ENCODE results near the gene SAV1.

DNA sequence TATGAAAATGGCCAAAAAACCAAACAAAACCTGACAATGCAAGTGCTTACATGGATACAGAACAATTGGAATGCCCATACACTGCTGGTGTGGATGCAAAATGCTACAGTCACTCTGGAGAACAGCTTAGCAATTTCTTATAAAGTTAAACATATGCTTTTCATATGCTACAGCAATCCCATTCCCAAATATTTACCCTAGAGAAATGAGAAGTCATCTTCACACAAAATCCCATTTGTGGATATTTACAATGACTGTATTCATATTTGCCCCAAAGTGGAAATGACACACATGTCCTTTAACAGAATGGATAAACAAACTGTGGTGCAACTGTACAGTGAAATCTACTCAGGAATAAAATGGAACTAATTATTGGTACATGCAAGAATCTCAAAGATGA lies 20.4 kb downstream of the SAV1 start:
- TF ChIP-seq POLR2AphosphoS5 (IDR thresholded peaks at IDR 0.05; ENCODE audit: low read depth, low read length) (no peak), TAF1 (IDR thresholded peaks at IDR 0.05; ENCODE audit: borderline replicate concordance, insufficient read depth, low read length) (no peak)

Measured in PFSK-1 (cell line).